CD4-positive, alpha-beta T cell (primary cell): Measurements from ENCODE around the gene RXRA. TPM values are rescaled to one million over a fixed set of nuclear protein-coding genes. Genes with fewer than 3 reads are reported as not detected.

Source experiments
- ATAC-seq: fragments of 200-7000 bp; cut with Tn5 transposase; one replicate; pipeline ENCODE4 v1.10.0; 2022; ENCODE audit warnings: mild to moderate bottlenecking; ENCODE audit not compliant: poor library complexity
- CTCF ChIA-PET: fragments of 350-600 bp; sonication (Branson Sonifier 250); formaldehyde crosslinking; loops from one replicate; lab custom pipeline; 2021; ENCODE audit warnings: antibody characterized with exemption, inconsistent platforms; lab: Charles Lee
- POLR2A ChIA-PET: fragments of 350-600 bp; sonication (Branson Sonifier 250); formaldehyde crosslinking; loops from one replicate; lab custom pipeline; 2021; ENCODE audit warnings: antibody characterized with exemption, inconsistent platforms; lab: Charles Lee
- DNase-seq, 14 experiments: peaks; one replicate each; pipeline ENCODE4 v3.0.0-alpha.2; 2013 to 2020; ENCODE audit warnings: mixed read lengths in 2 of 14
- H3K27ac ChIP-seq, 2 donors: one replicate each; pipeline versions ENCODE4 v1.5.1 to v1.7.0; 2013; ENCODE audit warnings: low read length in 2 of 2, low read depth in 1 of 2, mild to moderate bottlenecking in 1 of 2
- H3K27me3 ChIP-seq, 2 experiments: 1 replicate in 1 of 2; 2 replicates in 1 of 2; pipeline versions ENCODE4 v1.6.1 to v1.7.0; 2013; ENCODE audit warnings: low read length in 2 of 2, control low read depth in 1 of 2, mild to moderate bottlenecking in 1 of 2, moderate library complexity in 1 of 2; ENCODE audit not compliant: insufficient read depth in 2 of 2, control insufficient read depth in 1 of 2
- H3K36me3 ChIP-seq: one replicate; pipeline ENCODE4 v1.6.1; 2013; ENCODE audit warnings: low read length, control low read depth; ENCODE audit not compliant: insufficient read depth
- H3K4me1 ChIP-seq: one replicate; pipeline ENCODE4 v1.6.1; 2013; ENCODE audit warnings: low read length, control low read depth; ENCODE audit not compliant: insufficient read depth
- H3K4me3 ChIP-seq: one replicate; pipeline ENCODE4 v1.5.1; 2013; ENCODE audit warnings: mild to moderate bottlenecking, low read length, moderate library complexity
- H3K9me3 ChIP-seq, 2 experiments: 1 replicate in 1 of 2; 2 replicates in 1 of 2; pipeline versions ENCODE4 v1.6.1 to v1.7.0; 2013; ENCODE audit warnings: low read length in 2 of 2, mild to moderate bottlenecking in 2 of 2, control low read depth in 1 of 2, moderate library complexity in 1 of 2; ENCODE audit not compliant: control insufficient read depth in 1 of 2, insufficient read depth in 1 of 2
- H3K27ac Mint-ChIP-seq: one replicate; pipeline ENCODE4 v1.8.0; 2020; ENCODE audit warnings: mixed read lengths
- H3K27me3 Mint-ChIP-seq: one replicate; pipeline ENCODE4 v1.8.0; 2021; ENCODE audit warnings: mixed read lengths
- H3K36me3 Mint-ChIP-seq: one replicate; pipeline ENCODE4 v1.8.0; 2021; ENCODE audit warnings: low read depth, mixed read lengths
- H3K4me1 Mint-ChIP-seq: one replicate; pipeline ENCODE4 v1.8.0; 2021; ENCODE audit warnings: low read depth, mixed read lengths
- H3K4me3 Mint-ChIP-seq: one replicate; pipeline ENCODE4 v1.8.0; 2020; ENCODE audit warnings: mild to moderate bottlenecking, mixed read lengths
- H3K9me3 Mint-ChIP-seq: one replicate; pipeline ENCODE4 v1.8.0; 2020; ENCODE audit warnings: mixed read lengths
- CTCF ChIP-seq: fragments of 200-600 bp; IDR thresholded peaks from one replicate; pipeline ENCODE4 v1.8.0; 2022; ENCODE audit warnings: antibody characterized with exemption, mild to moderate bottlenecking
- intact Hi-C, 2 experiments: fragments of 100-400 bp; cut with DNase I in 1 of 2; cut with micrococcal nuclease in 1 of 2; formaldehyde crosslinking; loops; one replicate each; pipeline versions ENCODE4 v1.15.1 to v1.9.0; 2023 to 2025; cut with DNase I, micrococcal nuclease
- total RNA-seq, 174 experiments: library from RNA in 2 of 174; stranded (reverse) in 2 of 174; gene quantifications; one replicate each; pipeline ENCODE4 v1.2.3 and lab custom pipeline; 2021 to 2026

The RXRA gene
- total RNA-seq, 2 experiments from 2014 or later: 7.3 to 8.4 TPM

- H3K27me3 Mint-ChIP-seq: no peaks in the 10 kb centered on the region
- no peaks in the 10 kb centered on the region for H3K9me3 Mint-ChIP-seq
- Histone ChIP-seq H3K27ac (peak overlapping the region in 1 of 2 donors; percentile 45), H3K36me3 (no peaks in the 10 kb centered on the region), H3K4me3 (no peak overlapping the region), H3K27me3 (no peaks in the 10 kb centered on the region), H3K9me3 (peaks cover 0 to 4% of the 10 kb centered on the region in 2 experiments), H3K4me1 (peaks cover 9% of the 10 kb centered on the region)
- ATAC-seq (peak; percentile 89), DNase-seq (peak in 12 of 14 experiments; percentile 21 to 77 (median 36))
- TF ChIP-seq CTCF: no peak
- peaks cover 6% of the 10 kb centered on the region for H3K4me1 Mint-ChIP-seq
- H3K27ac Mint-ChIP-seq: no peak overlapping the region
- intact Hi-C loops: no loop called here
- ChIA-PET CTCF (interaction anchor here (1.0 kb wide), 1 partner anchor 23 kb away, joined by 3 read pairs; no protein-coding TSS in a partner anchor), POLR2A (no interaction called here)
- H3K36me3 Mint-ChIP-seq: no peaks in the 10 kb centered on the region
- H3K4me3 Mint-ChIP-seq: no peak overlapping the region
These were observed 24.7 kb upstream of the RXRA start for GRCh38 chr9:134301387-134302129.

- no peaks in the 10 kb centered on the region for H3K36me3 ChIP-seq
- H3K27ac Mint-ChIP-seq: no peak overlapping the region
- no peaks in the 10 kb centered on the region for H3K36me3 Mint-ChIP-seq
- ChIA-PET CTCF (interaction anchor here (1.0 kb wide), 1 partner anchor 23 kb away, joined by 3 read pairs; no protein-coding TSS in a partner anchor), POLR2A (no interaction called here)
- H3K4me3 Mint-ChIP-seq: no peak overlapping the region
- H3K27me3 ChIP-seq: no peaks in the 10 kb centered on the region
- no peak for DNase-seq
- H3K9me3 Mint-ChIP-seq: no peaks in the 10 kb centered on the region
- H3K9me3 ChIP-seq: peaks cover 0 to 11% of the 10 kb centered on the region in 2 experiments
- H3K4me1 Mint-ChIP-seq: peaks cover 6% of the 10 kb centered on the region
- intact Hi-C loops: no loop called here
- no peak for ATAC-seq
- no peak for TF ChIP-seq CTCF
- no peaks in the 10 kb centered on the region for H3K27me3 Mint-ChIP-seq
- no peak overlapping the region for H3K27ac ChIP-seq
- H3K4me1 ChIP-seq: peaks cover 9% of the 10 kb centered on the region
- no peak overlapping the region for H3K4me3 ChIP-seq
These were observed 24.0 kb upstream of the RXRA start for GRCh38 chr9:134302130-134302817.

GRCh38 chr9:134303601-134304000 lies 22.7 kb upstream of the RXRA start:
- ChIA-PET CTCF (no interaction called here), POLR2A (no interaction called here)
- intact Hi-C loops: no loop called here
- Histone ChIP-seq H3K27ac (no peak overlapping the region), H3K27me3 (no peaks in the 10 kb centered on the region), H3K36me3 (no peaks in the 10 kb centered on the region), H3K4me3 (no peak overlapping the region), H3K4me1 (peaks cover 9% of the 10 kb centered on the region), H3K9me3 (peaks cover 0 to 16% of the 10 kb centered on the region in 2 experiments)
- Mint-ChIP-seq H3K27me3 (no peaks in the 10 kb centered on the region), H3K4me1 (peaks cover 6% of the 10 kb centered on the region), H3K4me3 (no peak overlapping the region), H3K36me3 (no peaks in the 10 kb centered on the region), H3K9me3 (no peaks in the 10 kb centered on the region), H3K27ac (no peak overlapping the region)
- no peak for ATAC-seq
- TF ChIP-seq CTCF: no peak
- DNase-seq: no peak
